A673 (cell line): ENCODE data around the gene CD3G. TPM values are rescaled to one million over a fixed set of nuclear protein-coding genes. Genes with fewer than 3 reads are reported as not detected.

Source experiments
- BruUV-seq: library from RNA; stranded (reverse); fragments of 400-500 nt; replicated peaks from 2 replicates; lab custom pipeline; 2021; lab: Mats Ljungman, UMichigan
- CTCF ChIA-PET: fragments of 300-600 bp; sonication (Branson Sonifier 250); formaldehyde crosslinking; loops from one replicate; lab custom pipeline; 2022; ENCODE audit warnings: antibody characterized with exemption; lab: Charles Lee
- POLR2A ChIA-PET: fragments of 300-600 bp; sonication (Branson Sonifier 250); formaldehyde crosslinking; loops from one replicate; lab custom pipeline; 2022; ENCODE audit warnings: antibody characterized with exemption; ENCODE audit not compliant: low non-redundant PET; lab: Charles Lee
- DNase-seq: peaks from one replicate; pipeline ENCODE4 v3.0.0-alpha.2; 2015; ENCODE audit warnings: low spot score
- H3K27ac ChIP-seq: fragments of 200-600 bp; sonication (generic); 2 replicates; pipeline ENCODE4 v1.5.1; 2016; ENCODE audit warnings: mixed run types, low read depth, mild to moderate bottlenecking, mixed read lengths, antibody characterized with exemption, low read length; ENCODE audit not compliant: poor library complexity, severe bottlenecking
- H3K27me3 ChIP-seq: fragments of 200-600 bp; sonication (generic); replicated peaks from 2 replicates; pipeline ENCODE4 v1.6.1; 2017; ENCODE audit warnings: mixed run types, low read depth, mild to moderate bottlenecking, mixed read lengths, antibody characterized with exemption, low read length; ENCODE audit not compliant: insufficient read depth, poor library complexity
- H3K36me3 ChIP-seq: fragments of 200-600 bp; sonication (generic); 2 replicates; pipeline ENCODE4 v1.6.1; 2016; ENCODE audit warnings: mixed run types, mild to moderate bottlenecking, mixed read lengths, antibody characterized with exemption, low read length; ENCODE audit not compliant: insufficient read depth, poor library complexity, severe bottlenecking
- H3K4me1 ChIP-seq: fragments of 200-600 bp; sonication (generic); 2 replicates; pipeline ENCODE4 v1.6.1; 2017; ENCODE audit warnings: mixed run types, mild to moderate bottlenecking, mixed read lengths, antibody characterized with exemption, low read length; ENCODE audit not compliant: insufficient read depth, poor library complexity, severe bottlenecking
- H3K4me3 ChIP-seq: fragments of 200-600 bp; sonication (generic); 2 replicates; pipeline ENCODE4 v1.5.1; 2016; ENCODE audit warnings: low read depth, mixed run types, mild to moderate bottlenecking, mixed read lengths, low read length; ENCODE audit not compliant: poor library complexity, severe bottlenecking
- H3K9me3 ChIP-seq: fragments of 200-600 bp; sonication (generic); 2 replicates; pipeline ENCODE4 v1.6.1; 2016; ENCODE audit warnings: mixed run types, low read depth, mild to moderate bottlenecking, mixed read lengths, antibody characterized with exemption, low read length; ENCODE audit not compliant: poor library complexity, severe bottlenecking
- CTCF ChIP-seq: fragments of 300-800, 200-600 bp; sonication (generic); conservative IDR thresholded peaks from 2 replicates; pipeline ENCODE4 v1.5.1; 2017; ENCODE audit warnings: low read depth, mild to moderate bottlenecking, antibody characterized with exemption, low read length, moderate library complexity, mixed read lengths
- EZH2 ChIP-seq: fragments of 200-600 bp; sonication (generic); IDR thresholded peaks from 2 replicates; pipeline ENCODE4 v1.6.1; 2017; ENCODE audit warnings: borderline replicate concordance, low read depth, mild to moderate bottlenecking, mixed read lengths, antibody characterized with exemption, low read length; ENCODE audit not compliant: poor library complexity, severe bottlenecking
- intact Hi-C: fragments of 100-400 bp; cut with micrococcal nuclease; formaldehyde crosslinking; loops from one replicate; pipeline ENCODE4 v1.10.0; 2022; ENCODE audit not compliant: unreplicated experiment
- total RNA-seq: library from RNA; stranded (reverse); gene quantifications from 2 replicates; pipeline ENCODE4 v1.2.3, GENCODE V29; 2021

Gene CD3G
- total RNA-seq, 1 experiment from 2014 or later: not detected

- POLR2A ChIA-PET: no interaction called here
- BruUV-seq: no TSS peak
- CTCF ChIA-PET: no interaction called here
These were observed 2.2 kb upstream of the CD3G start for GRCh38 chr11:118341815-118342489.

GRCh38 chr11:118342503-118343161 is 1.5 kb upstream of the CD3G start, which contains the start of gene CD3D:
Gene CD3D (minus strand): TSS chr11:118342705. CDS start chr11:118342607, 98 bp downstream.
- intact Hi-C loops: no loop called here
- POLR2A ChIA-PET: no interaction called here
- Histone ChIP-seq H3K9me3 (no peaks in the 10 kb centered on the region), H3K27ac (no peak within 1 kb of the TSS), H3K4me1 (no peaks in the 10 kb centered on the region), H3K4me3 (no peak within 1 kb of the TSS), H3K27me3 (peaks cover 9% of the 10 kb centered on the region), H3K36me3 (no peaks in the 10 kb centered on the region)
- no peak for DNase-seq
- CTCF ChIA-PET: no interaction called here
- TF ChIP-seq EZH2 (no peak), CTCF (no peak)
- no TSS peak for BruUV-seq

More at GRCh38 chr11:118341815-118342489, 2.2 kb upstream of the CD3G start:
- H3K27ac ChIP-seq: no peak overlapping the region
- no peaks in the 10 kb centered on the region for H3K36me3 ChIP-seq
- H3K27me3 ChIP-seq: peaks cover 4% of the 10 kb centered on the region
- H3K4me3 ChIP-seq: no peak overlapping the region
- intact Hi-C loops: no loop called here
- TF ChIP-seq EZH2 (no peak), CTCF (no peak)
- H3K9me3 ChIP-seq: no peaks in the 10 kb centered on the region
- no peaks in the 10 kb centered on the region for H3K4me1 ChIP-seq
- no peak for DNase-seq

GRCh38 chr11:118343248-118343647 is 896 bp upstream of the CD3G start:
- Histone ChIP-seq H3K27me3 (peaks cover 15% of the 10 kb centered on the region), H3K9me3 (no peaks in the 10 kb centered on the region), H3K27ac (no peak overlapping the region), H3K4me1 (no peaks in the 10 kb centered on the region), H3K4me3 (no peak overlapping the region), H3K36me3 (no peaks in the 10 kb centered on the region)
- DNase-seq: no peak
- BruUV-seq: no TSS peak
- ChIA-PET POLR2A (no interaction called here), CTCF (no interaction called here)
- intact Hi-C loops: no loop called here
- no peak for TF ChIP-seq EZH2
- no peak for TF ChIP-seq CTCF
